GM19395 (cell line): ENCODE results near the gene NTNG1.

Source experiments
- ATAC-seq: cut with Tn5 transposase; IDR thresholded peaks from one replicate; pipeline ENCODE4 v1.9.1; 2021; ENCODE audit warnings: mild to moderate bottlenecking, moderate library complexity; ENCODE audit not compliant: unreplicated experiment

Gene NTNG1

GRCh38 chr1:107323784-107324183 is 182.9 kb downstream of the NTNG1 start:
- ATAC-seq: no peak

- no peak for ATAC-seq
Observed at GRCh38 chr1:107326824-107327445, 186.1 kb downstream of the NTNG1 start.

GRCh38 chr1:107327446-107327845 is 186.6 kb downstream of the NTNG1 start:
- no peak for ATAC-seq

GRCh38 chr1:107328087-107328486 is 187.2 kb downstream of the NTNG1 start:
- ATAC-seq: no peak

- no peak for ATAC-seq
Observed at GRCh38 chr1:107339775-107340174, 198.9 kb downstream of the NTNG1 start.

DNA sequence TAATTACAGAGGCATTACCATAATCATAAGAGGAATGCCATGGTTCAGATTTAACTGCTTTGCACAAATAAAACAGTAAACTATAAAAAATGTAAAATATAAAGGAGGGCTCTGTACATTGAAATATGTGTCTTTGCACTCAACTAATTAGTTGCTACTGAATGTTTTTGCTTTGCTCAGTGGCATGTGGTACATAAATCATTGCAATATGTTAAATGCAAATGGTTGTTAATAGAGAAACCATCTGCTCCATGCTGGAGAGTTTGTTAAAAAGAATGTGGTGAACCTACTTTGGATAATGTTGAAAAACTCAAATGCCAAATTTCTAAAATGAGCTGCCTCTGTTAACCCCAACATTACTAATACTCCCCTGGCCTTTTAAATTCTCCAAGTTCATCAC is 201.5 kb downstream of the NTNG1 start:
- no peak for ATAC-seq

GRCh38 chr1:107342768-107343167 is 201.9 kb downstream of the NTNG1 start:
- no peak for ATAC-seq

DNA sequence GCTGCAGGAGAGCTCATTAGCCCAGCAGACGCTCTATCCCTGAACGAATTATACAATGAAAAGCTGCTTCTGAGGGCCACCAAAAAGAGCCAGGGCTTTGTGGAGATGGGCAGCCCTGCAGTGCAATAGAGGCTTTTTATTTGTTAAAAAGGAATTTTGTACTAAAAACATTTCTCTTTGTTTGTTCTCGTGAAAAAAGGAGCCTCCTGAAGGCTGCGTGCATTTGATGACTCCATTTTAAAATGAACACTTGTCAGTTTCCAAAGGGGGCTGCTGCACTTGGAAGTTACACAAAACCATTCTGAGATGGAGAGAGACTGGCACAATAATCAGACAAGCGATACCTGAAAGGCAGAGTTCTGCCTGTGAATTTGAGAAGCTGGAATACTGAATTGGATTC is 202.8 kb downstream of the NTNG1 start:
- ATAC-seq: no peak

- ATAC-seq: no peak
Observed at GRCh38 chr1:107344268-107344760, 203.5 kb downstream of the NTNG1 start.

- ATAC-seq: no peak
Observed at GRCh38 chr1:107344836-107345235, 204.0 kb downstream of the NTNG1 start.

GRCh38 chr1:107352850-107353249 is 212.0 kb downstream of the NTNG1 start:
- ATAC-seq: no peak

- no peak for ATAC-seq
Observed at GRCh38 chr1:107357376-107357775, 216.5 kb downstream of the NTNG1 start.

GRCh38 chr1:107358619-107359327 is 217.9 kb downstream of the NTNG1 start:
- ATAC-seq: no peak

DNA sequence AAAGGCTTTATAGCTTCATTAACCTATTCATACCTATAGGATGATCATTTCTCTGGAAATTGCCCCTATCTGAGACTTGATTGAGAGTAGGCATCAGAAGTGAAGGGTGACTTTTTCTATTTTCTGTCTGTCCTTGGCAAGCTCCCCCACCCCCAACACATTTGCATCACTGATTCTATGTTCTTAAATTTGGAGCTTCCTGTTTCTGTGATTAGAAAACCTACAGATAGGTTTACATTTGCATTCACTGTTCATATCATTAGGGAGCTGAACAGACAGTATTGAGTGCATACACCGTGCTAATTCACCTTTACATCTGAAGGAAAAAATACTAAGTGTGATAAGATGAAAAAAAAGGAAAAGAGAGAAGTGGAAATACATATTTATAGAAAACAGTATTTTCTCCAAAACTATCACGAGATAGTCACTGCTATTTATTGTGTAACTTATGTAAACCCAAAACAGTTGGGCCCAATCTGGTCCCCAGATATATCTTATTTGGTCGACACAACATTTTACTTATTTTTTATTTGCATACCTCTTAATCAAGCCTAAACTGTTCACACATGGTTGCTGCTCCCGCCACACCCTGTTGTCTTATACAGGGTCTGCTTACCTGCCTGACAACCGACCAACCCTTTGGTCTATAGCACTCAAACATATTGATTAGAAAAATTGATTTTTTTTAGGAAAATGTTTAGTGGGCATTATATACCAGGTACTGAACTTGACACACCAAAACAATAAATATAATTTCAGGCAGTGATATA is 218.8 kb downstream of the NTNG1 start:
- no peak for ATAC-seq

DNA sequence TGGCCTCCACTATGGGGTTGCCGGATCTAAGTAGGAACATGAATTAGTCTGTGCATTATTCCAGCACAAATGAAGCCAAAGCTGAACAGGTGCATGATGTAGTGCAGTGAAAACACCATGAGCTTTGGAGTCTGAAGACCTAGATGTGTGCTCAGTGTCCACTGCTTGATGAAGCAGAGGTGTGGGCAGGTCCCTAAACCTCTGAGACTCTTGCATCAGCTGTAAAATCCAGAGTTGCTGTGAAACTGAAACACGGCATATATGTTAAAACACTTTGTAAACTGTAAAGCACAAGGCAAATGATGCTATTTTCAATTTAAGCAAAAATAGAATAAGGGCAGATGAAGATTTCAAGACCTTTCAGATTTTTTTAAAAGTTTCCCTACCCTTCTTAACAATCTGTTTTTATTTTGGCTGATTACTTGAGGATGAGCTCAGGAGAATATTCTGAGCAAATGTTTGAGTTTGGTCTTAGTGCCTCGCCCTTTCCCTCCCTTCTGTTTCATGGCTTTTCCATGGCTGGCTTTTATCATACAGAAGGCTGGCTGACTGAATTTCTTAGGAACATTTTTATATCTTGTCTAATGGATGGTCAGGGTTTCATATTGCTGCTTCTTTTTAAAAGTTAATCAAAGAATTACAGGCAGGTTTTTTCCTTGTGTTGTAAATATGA is 221.8 kb downstream of the NTNG1 start:
- peak; percentile 57 for ATAC-seq

DNA sequence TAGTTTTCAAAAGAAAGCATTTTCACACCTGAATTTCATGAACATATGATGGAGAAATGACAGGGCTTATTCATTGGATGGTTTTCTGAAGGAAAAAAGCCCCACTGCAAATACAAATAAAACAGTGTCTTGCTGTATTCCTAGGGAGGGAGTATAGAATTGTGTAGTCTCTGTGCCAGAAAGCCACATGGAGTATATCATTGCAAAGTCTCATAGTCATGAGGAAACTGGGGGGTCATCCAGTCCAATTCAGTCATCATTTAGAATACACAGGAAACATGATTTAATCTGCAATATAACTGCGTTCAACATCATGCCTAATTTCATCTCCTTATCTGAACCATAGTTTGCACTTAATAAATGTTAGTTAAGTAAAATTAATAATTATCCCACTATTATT is 222.3 kb downstream of the NTNG1 start:
- no peak for ATAC-seq

GRCh38 chr1:107365527-107366240 is 224.8 kb downstream of the NTNG1 start:
- no peak for ATAC-seq

DNA sequence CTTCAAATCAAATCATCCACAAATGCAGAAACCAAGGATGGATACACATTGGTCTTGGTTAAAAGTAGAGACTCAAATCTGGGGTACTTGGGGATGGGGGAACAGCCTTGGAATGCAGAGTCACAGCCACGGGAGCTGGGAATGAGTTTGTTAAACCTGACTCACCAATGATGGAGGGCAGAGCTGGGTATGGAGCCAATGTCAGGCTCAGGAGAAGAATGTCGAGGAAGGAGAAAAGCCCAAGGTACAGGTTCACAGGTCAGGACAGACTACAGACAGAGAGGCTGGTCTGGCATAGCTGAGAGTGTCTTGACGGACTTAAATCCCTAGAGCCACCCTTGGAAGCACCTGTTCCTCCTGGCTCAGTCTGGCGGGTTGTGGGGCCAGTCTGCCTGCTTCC is 237.6 kb downstream of the NTNG1 start:
- ATAC-seq: no peak

DNA sequence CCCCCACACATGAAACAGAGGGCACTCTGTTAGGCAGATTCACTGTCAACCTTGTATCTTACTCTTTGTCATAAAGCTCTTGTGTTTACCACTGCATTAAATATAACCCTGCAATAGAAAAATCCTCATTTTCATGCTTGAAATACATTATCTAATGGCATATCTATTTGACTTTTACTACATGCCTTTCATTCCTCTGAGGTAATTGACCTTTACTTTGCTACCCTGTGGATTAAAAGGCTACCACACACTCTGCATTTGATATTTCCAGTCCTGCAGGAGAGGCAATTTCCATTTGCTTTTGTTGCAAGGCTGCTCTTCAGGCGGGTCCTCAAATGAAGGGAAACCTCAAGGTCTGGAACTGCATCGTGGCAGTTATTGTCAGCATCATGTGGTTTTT is 238.0 kb downstream of the NTNG1 start:
- no peak for ATAC-seq

DNA sequence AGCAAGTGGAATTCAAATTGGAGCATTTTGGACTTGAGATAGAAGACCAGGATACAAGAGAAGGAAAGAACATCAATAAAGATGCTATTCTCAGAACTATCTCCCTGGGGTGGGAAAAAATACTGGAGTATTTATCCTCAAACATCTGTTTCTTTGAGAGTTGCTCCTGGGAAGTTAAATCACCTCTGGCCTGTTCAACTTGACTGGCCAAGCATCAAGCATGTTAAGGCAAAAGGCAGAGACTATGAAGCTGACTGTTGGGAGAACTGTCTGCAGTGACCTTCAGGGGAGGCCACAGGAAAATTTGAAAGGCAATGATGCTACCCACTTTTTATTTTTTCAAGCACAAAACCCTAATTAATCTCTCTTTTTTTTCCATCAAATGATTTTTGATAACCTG is 239.0 kb downstream of the NTNG1 start:
- ATAC-seq: no peak
